Hypothalamus (tissue), 51 donors: ENCODE results near the gene ORAI2.
"Not testable (repeated sequence)": the region's sequence is repeated elsewhere in the genome, so short reads cannot be mapped to it uniquely, and the experiment has no call there.

ENCODE experiments used
- DNase-seq, 51 donors: peaks; one replicate each; lab custom pipeline; 2025; lab: John Stamatoyannopoulos, UW

The ORAI2 gene

DNA sequence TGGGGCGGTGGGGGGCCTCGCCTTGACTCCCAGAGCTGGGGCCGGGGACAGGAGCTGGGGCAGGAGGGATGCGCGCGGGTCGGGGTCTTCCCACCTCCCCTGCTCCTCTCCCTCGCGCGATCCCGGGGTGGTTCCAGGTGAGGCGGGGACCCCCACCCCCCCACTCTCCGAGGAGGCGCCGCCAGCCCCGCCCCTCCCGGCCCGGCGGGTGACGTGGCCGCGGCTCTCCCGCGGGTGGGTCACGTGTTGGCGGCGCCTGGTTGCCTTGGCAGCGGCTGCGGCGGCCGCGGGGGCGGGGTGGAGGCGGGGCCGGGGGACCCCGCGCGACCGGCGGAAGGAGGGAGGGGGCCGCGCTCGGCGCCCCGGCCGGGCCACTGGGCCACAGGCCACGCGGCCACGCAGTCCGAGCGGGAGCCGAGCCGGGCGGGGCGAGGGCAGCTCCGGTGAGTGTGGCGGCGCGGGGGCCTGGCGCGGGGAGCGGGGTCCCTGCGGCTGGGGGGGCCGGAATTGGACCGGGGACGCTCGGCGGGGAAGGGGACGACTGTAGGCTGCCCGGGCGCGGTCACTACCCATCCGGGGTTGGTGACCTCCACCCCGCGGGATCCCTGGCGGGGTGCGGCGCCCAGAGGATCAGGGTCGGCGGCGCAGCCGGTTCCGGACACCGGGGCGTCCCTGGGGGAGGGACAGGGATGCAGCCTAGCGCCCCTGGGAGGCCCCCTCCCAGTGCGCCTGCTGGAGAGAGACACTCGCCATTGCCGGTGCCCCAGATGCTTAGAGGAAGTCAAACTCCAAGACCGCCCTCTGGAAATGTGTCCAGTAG, at the start of gene ORAI2:
Gene ORAI2, plus strand, starts transcription at position 357 of the 820 bp plus-strand sequence. CDS start 5,382 bp downstream, outside the sequence.
- peak in 49 of 51 donors; percentile 22 to 91 (median 73) for DNase-seq

DNA sequence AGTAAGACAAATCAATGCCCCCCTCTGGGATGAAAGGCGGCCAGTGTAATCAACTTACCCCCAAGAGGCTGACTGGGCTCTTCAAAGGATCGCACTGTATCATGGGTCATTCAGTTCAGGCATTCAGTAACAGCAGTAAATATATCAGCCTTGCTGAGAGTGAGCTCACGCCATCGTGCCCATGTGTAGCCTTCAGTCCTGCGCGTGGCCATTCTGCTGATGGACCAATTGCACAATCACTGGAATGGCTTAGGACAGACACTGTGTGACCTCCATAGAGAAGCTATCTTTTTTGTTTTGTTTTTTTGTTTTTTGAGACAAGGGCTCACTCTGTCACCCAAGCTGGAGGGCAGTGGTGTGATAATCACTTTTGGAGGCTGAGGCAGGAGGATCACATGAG, 46.3 kb upstream of the ORAI2 start:
- no peak for DNase-seq

- DNase-seq, result no peak
Observed at GRCh38 chr7:102389810-102390209, 43.6 kb upstream of the ORAI2 start.

- peak in 50 of 51 donors; percentile 6 to 88 (median 58) for DNase-seq
Observed at GRCh38 chr7:102390697-102391484, 42.5 kb upstream of the ORAI2 start.

- no peak for DNase-seq
Observed at GRCh38 chr7:102392330-102392729, 41.0 kb upstream of the ORAI2 start.

- DNase-seq, result no peak
Observed at GRCh38 chr7:102393467-102393866, 39.9 kb upstream of the ORAI2 start.

DNA sequence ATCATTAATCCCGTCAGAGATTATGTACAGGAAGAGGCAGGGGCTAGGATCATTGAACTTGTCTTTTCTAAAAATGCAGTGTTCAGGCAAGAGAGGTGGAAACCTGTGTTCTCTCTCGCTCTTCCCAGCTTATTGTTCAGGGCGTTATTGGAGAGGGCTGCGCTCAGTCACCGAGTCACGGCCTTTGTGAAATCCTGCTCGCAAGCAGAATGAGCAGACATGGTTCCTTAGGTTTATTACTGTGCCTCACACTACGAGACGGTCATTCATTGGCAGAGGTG, 37.8 kb upstream of the ORAI2 start:
- DNase-seq, result peak in 1 of 51 donors; percentile 38

DNA sequence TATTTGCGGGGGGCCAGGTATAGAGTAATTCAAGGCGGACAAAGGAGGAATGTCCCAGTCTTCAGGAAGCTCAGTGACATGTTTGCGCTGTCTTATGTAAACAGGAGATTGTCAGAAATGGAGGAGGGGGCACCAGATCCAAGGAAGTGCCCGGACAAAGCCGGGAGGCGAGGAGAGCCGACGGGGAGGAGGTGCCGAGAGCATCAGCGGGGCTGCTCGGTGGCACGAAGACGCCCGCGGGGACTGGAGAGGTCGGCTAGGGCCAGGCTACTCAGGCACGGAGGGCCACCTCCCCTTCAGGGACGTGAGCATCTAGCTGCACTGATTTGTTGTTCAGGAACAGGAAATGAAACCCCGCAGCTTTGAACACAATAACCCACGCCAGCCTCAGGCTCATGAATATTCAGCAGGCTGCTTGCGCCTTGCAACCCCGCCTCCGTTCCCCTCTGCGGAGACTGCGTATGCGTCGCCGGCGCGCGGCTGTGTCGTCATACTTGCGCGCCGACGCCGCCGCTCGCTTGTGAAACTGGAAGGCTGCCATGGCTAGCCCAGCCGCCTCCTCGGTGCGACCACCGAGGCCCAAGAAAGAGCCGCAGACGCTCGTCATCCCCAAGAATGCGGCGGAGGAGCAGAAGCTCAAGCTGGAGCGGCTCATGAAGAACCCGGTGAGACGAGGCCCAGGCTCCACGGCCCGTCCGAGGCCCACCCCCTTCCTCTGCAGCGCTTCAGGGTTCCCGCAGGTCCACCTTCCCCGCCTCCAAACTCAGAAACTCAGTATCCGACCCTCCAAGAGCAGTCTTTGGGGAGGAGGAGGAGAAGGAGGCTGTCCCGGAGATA, 37.3 kb upstream of the ORAI2 start, which contains the start of gene PRKRIP1:
Gene PRKRIP1, plus strand, starts transcription at position 491 of the 837 bp plus-strand sequence. Its CDS starts 49 bp downstream, at position 540.
- DNase-seq, result peak; percentile 33 to 93 (median 79)

- no peak for DNase-seq
Observed at GRCh38 chr7:102396710-102397019, 36.7 kb upstream of the ORAI2 start.

DNA sequence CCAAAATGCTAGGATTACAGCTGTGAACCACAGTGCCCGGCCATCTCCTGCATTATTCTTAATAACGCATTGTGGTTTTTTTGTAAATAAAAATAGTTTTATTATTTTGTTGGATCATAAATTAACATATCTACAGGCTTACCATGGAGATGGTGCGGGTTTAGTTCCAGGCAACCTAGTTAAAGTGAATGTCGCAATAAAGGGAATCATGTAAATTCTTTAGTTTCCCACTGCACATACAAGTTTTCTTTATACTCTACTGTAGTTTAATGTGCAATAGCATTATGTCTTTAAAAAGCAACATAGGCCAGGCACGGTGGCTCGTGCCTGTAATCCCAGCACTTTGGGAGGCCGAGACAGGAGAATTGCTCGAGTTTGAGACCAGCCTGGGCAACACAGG, 34.8 kb upstream of the ORAI2 start:
- DNase-seq, result no peak

DNA sequence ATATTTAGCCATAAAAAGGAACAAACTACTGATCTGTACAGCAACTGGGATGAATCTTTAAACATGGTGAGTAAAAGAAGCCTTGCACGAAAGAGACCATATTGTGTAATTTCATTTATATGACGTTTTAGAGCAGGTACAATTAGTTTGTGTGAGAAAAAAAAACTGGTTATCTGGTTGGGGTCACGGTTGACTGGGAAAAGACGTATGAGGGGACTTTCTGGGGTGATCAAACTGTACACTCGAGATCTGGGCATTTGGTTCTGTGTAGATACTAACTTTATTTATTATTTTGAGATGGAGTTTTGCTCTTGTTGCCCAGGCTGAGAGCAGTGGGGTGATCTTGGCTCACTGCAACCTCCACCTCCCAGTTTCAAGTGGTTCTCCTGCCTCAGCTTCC, 33.0 kb upstream of the ORAI2 start:
- no peak for DNase-seq

GRCh38 chr7:102403563-102403962, 29.8 kb upstream of the ORAI2 start:
- no peak for DNase-seq

DNA sequence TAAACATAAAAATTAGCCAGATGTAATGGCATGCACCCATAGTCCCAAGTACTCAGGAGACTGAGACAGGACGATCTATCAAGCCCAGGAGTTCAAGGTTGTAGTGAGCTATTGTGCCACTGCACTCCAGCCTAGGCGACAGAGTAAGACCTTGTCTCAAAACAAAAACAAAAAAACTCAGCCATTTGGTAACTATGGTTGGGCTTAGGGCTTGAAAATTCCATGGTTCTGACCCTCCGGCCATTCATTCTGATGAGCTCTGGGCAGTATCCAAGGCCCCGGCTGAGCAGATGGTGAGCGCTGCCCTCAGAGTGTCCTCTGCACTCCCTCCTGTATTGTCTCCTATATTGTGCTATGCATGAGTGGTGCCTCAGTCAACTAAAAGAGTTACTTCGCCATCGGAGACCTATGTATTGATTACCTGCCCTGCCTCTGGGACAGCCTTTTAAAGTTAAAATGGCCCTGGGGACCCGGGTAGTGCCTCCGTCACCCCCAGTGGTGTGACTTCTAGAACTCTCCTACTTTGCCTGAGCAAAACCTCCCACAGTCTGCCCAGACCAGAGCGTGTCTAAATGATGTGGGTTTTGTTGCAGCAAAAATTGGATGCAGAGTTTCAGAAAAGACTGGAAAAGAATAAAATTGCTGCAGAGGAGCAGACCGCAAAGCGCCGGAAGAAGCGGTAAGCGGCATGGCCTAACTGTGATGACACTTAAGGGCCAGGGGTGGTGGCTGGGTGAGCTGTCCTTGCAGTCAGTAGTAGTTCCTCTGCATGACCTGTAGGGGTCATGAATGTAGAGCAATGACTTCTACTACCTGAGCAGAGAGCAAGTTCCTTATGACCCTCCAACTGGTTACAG, 29.1 kb upstream of the ORAI2 start:
- peak in 1 of 51 donors; percentile 5 for DNase-seq

DNA sequence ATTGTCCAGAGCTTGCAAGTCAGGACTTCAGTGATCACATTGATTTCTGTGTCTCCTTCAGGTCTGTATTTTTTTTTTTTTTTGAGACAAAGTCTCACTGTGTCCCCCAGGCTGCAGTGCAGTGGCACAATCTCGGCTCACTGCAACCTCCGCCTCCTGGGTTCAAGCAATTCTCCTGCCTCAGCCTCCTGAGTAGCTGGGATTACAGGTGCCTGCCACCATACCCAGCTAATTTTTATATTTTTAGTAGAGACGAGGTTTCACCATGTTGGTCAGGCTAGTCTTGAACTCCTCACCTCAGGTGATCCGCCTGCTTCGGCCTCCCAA, 28.6 kb upstream of the ORAI2 start:
- not testable (repeated sequence) for DNase-seq

DNA sequence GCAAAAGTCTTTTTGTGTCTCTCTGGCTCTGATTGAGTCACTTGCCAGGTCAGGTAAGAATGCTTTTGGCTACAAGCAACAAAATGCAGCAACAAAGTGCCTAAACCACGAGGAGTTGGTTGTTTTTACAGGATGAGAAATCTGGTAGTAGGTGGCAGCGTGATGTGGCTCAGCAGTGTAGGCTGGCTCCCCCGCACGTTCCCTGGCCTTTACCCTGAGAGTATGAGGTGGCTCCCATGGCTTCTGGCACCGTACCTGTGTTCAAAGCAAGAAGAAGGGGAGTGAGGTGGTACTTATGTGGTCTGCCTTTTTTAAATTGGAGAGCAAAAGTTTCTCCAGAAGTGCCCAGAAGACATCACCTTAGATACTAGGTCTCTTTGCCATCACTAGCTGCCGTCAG, 25.5 kb upstream of the ORAI2 start:
- DNase-seq, result peak in 1 of 51 donors; percentile 46

- DNase-seq, result not testable (repeated sequence)
Observed at GRCh38 chr7:102408530-102408929, 24.8 kb upstream of the ORAI2 start.

- DNase-seq, result no peak
Observed at GRCh38 chr7:102409340-102409739, 24.0 kb upstream of the ORAI2 start.

- no peak for DNase-seq
Observed at GRCh38 chr7:102410123-102410522, 23.3 kb upstream of the ORAI2 start.

- DNase-seq, result no peak
Observed at GRCh38 chr7:102410918-102411317, 22.5 kb upstream of the ORAI2 start.

DNA sequence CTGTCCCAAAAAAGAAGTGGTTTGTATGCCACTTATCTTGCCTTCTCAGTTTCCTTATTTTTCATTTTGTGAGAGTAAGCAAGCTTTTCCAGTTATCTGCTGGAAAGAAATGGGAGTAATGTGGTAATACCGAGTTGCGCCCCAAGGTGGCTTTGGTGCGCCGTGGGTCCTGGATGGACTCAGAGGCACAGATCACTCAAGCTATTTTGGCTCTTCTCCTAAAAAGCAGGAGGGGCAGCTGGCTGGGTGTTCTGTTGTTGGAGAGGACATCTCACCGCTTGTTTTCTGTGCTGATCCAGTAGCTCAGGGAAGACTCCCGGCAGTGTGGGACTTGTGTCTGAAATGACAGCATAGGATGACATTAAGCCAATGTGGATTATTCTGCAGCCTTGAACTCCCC, 20.8 kb upstream of the ORAI2 start:
- DNase-seq, result peak in 23 of 51 donors; percentile 10 to 63 (median 27)
